WTC11 (cell line): ENCODE results near the gene SIAE. TPM values are rescaled to one million over a fixed set of nuclear protein-coding genes. Genes with fewer than 3 reads are reported as not detected.

ENCODE experiments used
- ATAC-seq: fragments of 200-7000 bp; cut with Tn5 transposase; 2 replicates; pipeline ENCODE4 v1.10.0; 2021; ENCODE audit warnings: mild to moderate bottlenecking, moderate library complexity
- CTCF ChIA-PET: fragments of 300-600 bp; sonication (Branson Sonifier 250); formaldehyde crosslinking; loops from one replicate; lab custom pipeline; 2021; ENCODE audit warnings: antibody characterized with exemption; lab: Charles Lee
- POLR2A ChIA-PET: fragments of 350-600 bp; sonication (Branson Sonifier 250); formaldehyde crosslinking; loops from one replicate; lab custom pipeline; 2021; ENCODE audit warnings: antibody characterized with exemption; lab: Charles Lee
- DNase-seq: peaks from one replicate; pipeline ENCODE4 v3.0.0; 2021; ENCODE audit warnings: low spot score
- H3K27ac Mint-ChIP-seq: 2 replicates; pipeline ENCODE4 v1.8.0; 2021; ENCODE audit warnings: mixed read lengths
- H3K27me3 Mint-ChIP-seq: 2 replicates; pipeline ENCODE4 v1.8.0; 2021; ENCODE audit warnings: low read depth, mild to moderate bottlenecking, moderate library complexity, mixed read lengths
- H3K36me3 Mint-ChIP-seq: 2 replicates; pipeline ENCODE4 v1.8.0; 2021; ENCODE audit warnings: mixed read lengths
- H3K4me1 Mint-ChIP-seq: 2 replicates; pipeline ENCODE4 v1.8.0; 2022; ENCODE audit warnings: mixed read lengths
- H3K4me3 Mint-ChIP-seq: 2 replicates; pipeline ENCODE4 v1.8.0; 2021; ENCODE audit warnings: mild to moderate bottlenecking, moderate library complexity, mixed read lengths
- H3K9me3 Mint-ChIP-seq: 2 replicates; pipeline ENCODE4 v1.8.0; 2021; ENCODE audit warnings: mixed read lengths
- ARID4B ChIP-seq: sonication (generic); formaldehyde crosslinking; IDR thresholded peaks from 2 replicates; pipeline ENCODE4 v1.8.0; 2023; ENCODE audit warnings: missing genetic modification reagents, mild to moderate bottlenecking, borderline replicate concordance
- ATF2 ChIP-seq: sonication (generic); formaldehyde crosslinking; IDR thresholded peaks from 2 replicates; pipeline ENCODE4 v1.8.1; 2022; ENCODE audit warnings: low read depth, missing genetic modification reagents, borderline replicate concordance
- ATF3 ChIP-seq: sonication (generic); formaldehyde crosslinking; conservative IDR thresholded peaks from 2 replicates; pipeline ENCODE4 v1.8.1; 2022; ENCODE audit warnings: mild to moderate bottlenecking, missing genetic modification reagents
- CREB1 ChIP-seq: sonication (generic); formaldehyde crosslinking; IDR thresholded peaks from 2 replicates; pipeline ENCODE4 v1.8.0; 2023; ENCODE audit warnings: mild to moderate bottlenecking, missing genetic modification reagents
- CREM ChIP-seq: sonication (generic); formaldehyde crosslinking; IDR thresholded peaks from 2 replicates; pipeline ENCODE4 v1.8.1; 2022; ENCODE audit warnings: mild to moderate bottlenecking, missing genetic modification reagents, moderate library complexity
- E2F1 ChIP-seq: sonication (generic); formaldehyde crosslinking; IDR thresholded peaks from 2 replicates; pipeline ENCODE4 v1.8.0; 2022; ENCODE audit warnings: mild to moderate bottlenecking, missing genetic modification reagents
- E2F5 ChIP-seq: sonication (generic); formaldehyde crosslinking; IDR thresholded peaks from 2 replicates; pipeline ENCODE4 v1.8.1; 2022; ENCODE audit warnings: mild to moderate bottlenecking, moderate library complexity, missing genetic modification reagents
- IRF2 ChIP-seq: sonication (generic); formaldehyde crosslinking; IDR thresholded peaks from 2 replicates; pipeline ENCODE4 v1.8.0; 2022; ENCODE audit warnings: low read depth, missing genetic modification reagents, borderline replicate concordance
- MXD4 ChIP-seq: fragments of 250-450 bp; sonication (Bioruptor Pico); IDR thresholded peaks from 2 replicates; pipeline ENCODE4 v1.8.0; 2021; ENCODE audit warnings: mild to moderate bottlenecking, moderate library complexity, borderline replicate concordance
- TEAD1 ChIP-seq: sonication (generic); formaldehyde crosslinking; IDR thresholded peaks from 2 replicates; pipeline ENCODE4 v1.8.0; 2022; ENCODE audit warnings: mild to moderate bottlenecking, missing genetic modification reagents
- ZNF121 ChIP-seq: sonication (generic); formaldehyde crosslinking; IDR thresholded peaks from 2 replicates; pipeline ENCODE4 v1.8.0; 2023; ENCODE audit warnings: missing genetic modification reagents
- ZNF138 ChIP-seq: sonication (generic); formaldehyde crosslinking; conservative IDR thresholded peaks from 2 replicates; pipeline ENCODE4 v1.8.1; 2022; ENCODE audit warnings: mild to moderate bottlenecking, moderate library complexity, missing genetic modification reagents
- ZNF416 ChIP-seq: fragments of 250-450 bp; sonication (Bioruptor Pico); IDR thresholded peaks from 2 replicates; pipeline ENCODE4 v1.9.0; 2021; ENCODE audit warnings: mild to moderate bottlenecking, inconsistent platforms
- ZNF423 ChIP-seq: fragments of 250-450 bp; sonication (Bioruptor Pico); IDR thresholded peaks from 2 replicates; pipeline ENCODE4 v2.1.2; 2022; ENCODE audit warnings: mild to moderate bottlenecking, moderate library complexity
- ZNF671 ChIP-seq: fragments of 250-450 bp; sonication (Bioruptor Pico); IDR thresholded peaks from 2 replicates; pipeline ENCODE4 v1.8.0; 2021; ENCODE audit warnings: mild to moderate bottlenecking
- total RNA-seq: library from RNA; stranded (reverse); gene quantifications from 3 replicates; pipeline ENCODE4 v1.2.3, GENCODE V29; 2021

Gene SIAE
- total RNA-seq, 1 experiment from 2014 or later, result 4.9 TPM

- no peak overlapping the region for H3K4me3 Mint-ChIP-seq
- H3K36me3 Mint-ChIP-seq, result peaks cover 42% of the 10 kb centered on the region
- no peak for DNase-seq
- no peaks in the 10 kb centered on the region for H3K27me3 Mint-ChIP-seq
- peaks cover 3% of the 10 kb centered on the region; the same call in 1 of the 2 replicates for H3K4me1 Mint-ChIP-seq
- TF ChIP-seq ATF3 (CRISPR knock-in tag), result no peak
- TF ChIP-seq CREM (CRISPR knock-in tag), result no peak
- no peak for TF ChIP-seq CREB1
- TF ChIP-seq TEAD1 (CRISPR knock-in tag), result no peak
- H3K9me3 Mint-ChIP-seq, result peaks cover 6% of the 10 kb centered on the region
- ChIA-PET CTCF (no interaction called here), POLR2A (no interaction called here)
- no peak for ATAC-seq
- no peak overlapping the region for H3K27ac Mint-ChIP-seq
These were observed 37.6 kb downstream of the SIAE start for GRCh38 chr11:124635932-124636331.

GRCh38 chr11:124633355-124633754 lies 40.2 kb downstream of the SIAE start:
- DNase-seq, result no peak
- Mint-ChIP-seq H3K4me3 (no peak overlapping the region), H3K36me3 (peaks cover 51% of the 10 kb centered on the region), H3K27ac (no peak overlapping the region), H3K27me3 (no peaks in the 10 kb centered on the region), H3K9me3 (no peaks in the 10 kb centered on the region), H3K4me1 (peaks cover 1% of the 10 kb centered on the region; the same call in 1 of the 2 replicates)
- no peak for ATAC-seq
- POLR2A ChIA-PET, result no interaction called here
- no peak for TF ChIP-seq E2F5 (CRISPR knock-in tag)
- TF ChIP-seq, all 79 proteins: peak for 0
- CTCF ChIA-PET, result interaction anchor here (1.2 to 1.9 kb wide), 2 partner anchors 11 to 112 kb away, joined by 4 to 5 read pairs; partner anchors contain the start of gene TBRG1

GRCh38 chr11:124629961-124630360 lies 43.6 kb downstream of the SIAE start:
- Mint-ChIP-seq H3K4me3 (no peak overlapping the region), H3K9me3 (no peaks in the 10 kb centered on the region), H3K27me3 (no peaks in the 10 kb centered on the region), H3K4me1 (no peaks in the 10 kb centered on the region), H3K36me3 (peaks cover 70% of the 10 kb centered on the region), H3K27ac (no peak overlapping the region)
- TF ChIP-seq E2F1 (CRISPR knock-in tag), result no peak
- POLR2A ChIA-PET, result no interaction called here
- no peak for DNase-seq
- no peak for ATAC-seq
- CTCF ChIA-PET, result interaction anchor here (1.0 kb wide), 1 partner anchor 133 kb away, joined by 4 read pairs; no protein-coding TSS in a partner anchor

GRCh38 chr11:124627546-124627945 lies 46.0 kb downstream of the SIAE start:
- H3K4me3 Mint-ChIP-seq, result no peak overlapping the region

GRCh38 chr11:124625504-124626168 lies 47.9 kb downstream of the SIAE start:
- peaks cover 37% of the 10 kb centered on the region for H3K36me3 Mint-ChIP-seq
- ATAC-seq (no peak), DNase-seq (no peak)
- ChIA-PET CTCF (no interaction called here), POLR2A (interaction anchor here (1.1 kb wide), 1 partner anchor 117 kb away, joined by 3 read pairs; no protein-coding TSS in a partner anchor)
- H3K4me1 Mint-ChIP-seq, result peaks cover 11% of the 10 kb centered on the region
- no peak overlapping the region for H3K27ac Mint-ChIP-seq
- H3K4me3 Mint-ChIP-seq, result no peak overlapping the region
- H3K27me3 Mint-ChIP-seq, result peaks cover 3% of the 10 kb centered on the region; the same call in 1 of the 2 replicates
- no peaks in the 10 kb centered on the region for H3K9me3 Mint-ChIP-seq
- no peak for TF ChIP-seq ZNF121 (CRISPR knock-in tag)
- no peak for TF ChIP-seq ATF3 (CRISPR knock-in tag)
- no peak for TF ChIP-seq ATF2 (CRISPR knock-in tag)
- TF ChIP-seq ZNF423 (CRISPR knock-in tag), result no peak
- no peak for TF ChIP-seq ZNF671 (CRISPR knock-in tag)
- TF ChIP-seq E2F1 (CRISPR knock-in tag), result no peak
- no peak for TF ChIP-seq ARID4B (CRISPR knock-in tag)
- TF ChIP-seq ZNF138, result no peak
- TF ChIP-seq IRF2 (CRISPR knock-in tag), result no peak

More at GRCh38 chr11:124627546-124627945, 46.0 kb downstream of the SIAE start:
- peaks cover 54% of the 10 kb centered on the region for H3K36me3 Mint-ChIP-seq
- TF ChIP-seq ZNF416 (CRISPR knock-in tag), result no peak
- no peak for TF ChIP-seq MXD4 (CRISPR knock-in tag)
- TF ChIP-seq, all 79 proteins: peak for 0
- Mint-ChIP-seq H3K4me1 (peaks cover 8% of the 10 kb centered on the region), H3K9me3 (no peaks in the 10 kb centered on the region), H3K27me3 (no peaks in the 10 kb centered on the region), H3K27ac (no peak overlapping the region)
- DNase-seq, result no peak
- no peak for ATAC-seq
- ChIA-PET POLR2A (no interaction called here), CTCF (no interaction called here)
